Parathyroid adenoma (tissue), 2 donors: ENCODE data around the gene ALOX5AP.
A peak's percentile ranks its signal among the peaks of the same experiment; 100 is the strongest.

Experiments
- H2AFZ ChIP-seq: fragments of 300-600 bp; sonication (generic); one replicate; pipeline ENCODE4 v1.7.0; 2017; ENCODE audit warnings: antibody characterized with exemption, mild to moderate bottlenecking
- H3K27ac ChIP-seq: fragments of 300-600 bp; sonication (generic); one replicate; pipeline ENCODE4 v1.7.0; 2017
- H3K27me3 ChIP-seq: fragments of 300-600 bp; sonication (generic); one replicate; pipeline ENCODE4 v1.7.0; 2017; ENCODE audit warnings: low read length; ENCODE audit not compliant: control insufficient read depth, insufficient read depth
- H3K36me3 ChIP-seq: fragments of 300-600 bp; sonication (generic); one replicate; pipeline ENCODE4 v1.7.0; 2017; ENCODE audit warnings: low read length; ENCODE audit not compliant: control insufficient read depth, insufficient read depth
- H3K4me1 ChIP-seq: fragments of 300-600 bp; sonication (generic); one replicate; pipeline ENCODE4 v1.7.0; 2017; ENCODE audit warnings: control low read depth
- H3K4me2 ChIP-seq: fragments of 300-600 bp; sonication (generic); one replicate; pipeline ENCODE4 v1.7.0; 2017; ENCODE audit warnings: low read length
- H3K4me3 ChIP-seq: fragments of 300-600 bp; sonication (generic); one replicate; pipeline ENCODE4 v1.7.0; 2017; ENCODE audit warnings: low read depth, low read length
- H3K79me2 ChIP-seq: fragments of 300-600 bp; sonication (generic); one replicate; pipeline ENCODE4 v1.7.0; 2017; ENCODE audit warnings: control low read depth
- H3K9ac ChIP-seq: fragments of 300-600 bp; sonication (generic); one replicate; pipeline ENCODE4 v1.7.0; 2017; ENCODE audit warnings: mild to moderate bottlenecking
- H3K9me3 ChIP-seq: fragments of 300-600 bp; sonication (generic); one replicate; pipeline ENCODE4 v1.7.0; 2017; ENCODE audit warnings: low read length; ENCODE audit not compliant: control insufficient read depth
- TF ChIP-seq, protein P1 (sequence below): fragments of 300-600 bp; sonication (generic); IDR thresholded peaks from one replicate; pipeline ENCODE4 v1.7.0; 2017; ENCODE audit warnings: antibody characterized with exemption, mild to moderate bottlenecking
- donor health status: primary hyperparathyroidism.

Gene ALOX5AP

DNA sequence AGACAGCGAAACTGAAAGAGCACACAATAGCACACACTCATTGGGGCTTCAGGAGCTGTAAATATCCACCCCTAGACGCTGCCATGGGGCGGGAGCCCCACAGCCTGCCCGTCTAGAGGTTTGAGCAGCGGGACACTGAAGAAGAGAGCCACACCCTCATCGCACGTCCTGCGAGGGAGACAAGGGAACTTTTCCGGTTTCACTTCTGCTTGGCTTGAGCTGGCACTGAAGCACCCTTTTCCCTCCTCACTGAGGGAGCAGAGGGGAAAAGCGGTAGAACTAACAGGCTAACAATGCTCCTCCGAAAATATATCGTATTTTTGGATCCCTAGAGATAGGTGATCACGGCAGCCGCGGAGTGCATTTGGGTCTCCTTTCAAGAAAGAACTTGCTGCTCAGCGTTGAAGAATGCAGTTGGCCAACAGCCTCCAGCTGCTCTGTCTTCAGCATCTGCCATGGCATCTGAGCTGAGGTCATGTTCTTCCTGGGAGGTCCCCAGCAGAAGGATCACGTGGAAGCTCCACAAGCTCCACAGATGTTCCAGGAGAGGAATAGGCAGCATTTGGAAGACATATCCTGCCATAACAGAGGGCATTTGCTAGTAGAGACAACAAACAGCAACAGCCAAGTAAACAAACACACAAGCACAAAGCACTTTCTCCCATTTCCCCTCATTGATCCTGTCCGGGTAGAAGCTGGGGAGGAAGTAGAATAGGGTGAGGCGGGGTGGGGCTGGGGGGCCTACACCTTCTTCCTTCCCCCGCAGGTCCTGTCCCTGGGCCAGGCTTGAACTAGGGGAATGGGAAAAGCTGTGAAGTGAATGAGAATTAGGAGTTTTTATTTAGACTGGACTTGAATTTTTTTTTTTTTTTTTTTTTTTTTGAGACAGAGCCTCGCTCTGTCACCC lies 44.8 kb upstream of the ALOX5AP start:
- Histone ChIP-seq H3K4me2 (peak overlapping the region; percentile 50), H3K9ac (no peak overlapping the region), H3K27ac (no peak overlapping the region)

DNA sequence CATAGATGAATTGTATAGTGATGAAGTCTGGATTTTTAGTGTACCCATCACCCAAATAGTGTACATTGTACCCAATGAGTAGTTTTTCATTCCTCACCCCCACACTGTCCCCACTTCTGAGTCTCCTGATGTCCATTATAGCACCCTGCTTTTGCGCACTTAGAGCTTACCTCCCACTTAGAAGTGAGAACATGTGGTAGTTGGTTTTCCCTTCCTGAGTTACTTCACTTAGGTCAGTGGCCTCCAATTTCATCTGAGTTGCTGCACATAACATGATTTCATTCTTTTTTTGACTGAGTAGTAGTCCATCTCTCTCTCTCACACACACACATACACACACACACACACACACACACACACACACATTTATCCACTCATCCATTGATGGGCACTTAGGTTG lies 43.2 kb upstream of the ALOX5AP start:
- Histone ChIP-seq H3K9ac (no peak overlapping the region), H3K9me3 (no peaks in the 10 kb centered on the region), H3K79me2 (no peaks in the 10 kb centered on the region), H3K27me3 (no peaks in the 10 kb centered on the region), H3K36me3 (no peaks in the 10 kb centered on the region), H3K4me1 (no peaks in the 10 kb centered on the region), H3K4me2 (no peak overlapping the region), H3K27ac (no peak overlapping the region), H2AFZ (no peak overlapping the region), H3K4me3 (no peak overlapping the region)
- TF ChIP-seq, protein P1, sequence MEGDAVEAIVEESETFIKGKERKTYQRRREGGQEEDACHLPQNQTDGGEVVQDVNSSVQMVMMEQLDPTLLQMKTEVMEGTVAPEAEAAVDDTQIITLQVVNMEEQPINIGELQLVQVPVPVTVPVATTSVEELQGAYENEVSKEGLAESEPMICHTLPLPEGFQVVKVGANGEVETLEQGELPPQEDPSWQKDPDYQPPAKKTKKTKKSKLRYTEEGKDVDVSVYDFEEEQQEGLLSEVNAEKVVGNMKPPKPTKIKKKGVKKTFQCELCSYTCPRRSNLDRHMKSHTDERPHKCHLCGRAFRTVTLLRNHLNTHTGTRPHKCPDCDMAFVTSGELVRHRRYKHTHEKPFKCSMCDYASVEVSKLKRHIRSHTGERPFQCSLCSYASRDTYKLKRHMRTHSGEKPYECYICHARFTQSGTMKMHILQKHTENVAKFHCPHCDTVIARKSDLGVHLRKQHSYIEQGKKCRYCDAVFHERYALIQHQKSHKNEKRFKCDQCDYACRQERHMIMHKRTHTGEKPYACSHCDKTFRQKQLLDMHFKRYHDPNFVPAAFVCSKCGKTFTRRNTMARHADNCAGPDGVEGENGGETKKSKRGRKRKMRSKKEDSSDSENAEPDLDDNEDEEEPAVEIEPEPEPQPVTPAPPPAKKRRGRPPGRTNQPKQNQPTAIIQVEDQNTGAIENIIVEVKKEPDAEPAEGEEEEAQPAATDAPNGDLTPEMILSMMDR = no peak

More for the DNA sequence above, 44.8 kb upstream of the ALOX5AP start:
- Histone ChIP-seq H3K36me3 (no peaks in the 10 kb centered on the region), H2AFZ (peak overlapping the region; percentile 62), H3K4me3 (peak overlapping the region; percentile 38), H3K4me1 (no peaks in the 10 kb centered on the region), H3K9me3 (no peaks in the 10 kb centered on the region), H3K79me2 (no peaks in the 10 kb centered on the region), H3K27me3 (no peaks in the 10 kb centered on the region)
- TF ChIP-seq, protein P1 = no peak

DNA sequence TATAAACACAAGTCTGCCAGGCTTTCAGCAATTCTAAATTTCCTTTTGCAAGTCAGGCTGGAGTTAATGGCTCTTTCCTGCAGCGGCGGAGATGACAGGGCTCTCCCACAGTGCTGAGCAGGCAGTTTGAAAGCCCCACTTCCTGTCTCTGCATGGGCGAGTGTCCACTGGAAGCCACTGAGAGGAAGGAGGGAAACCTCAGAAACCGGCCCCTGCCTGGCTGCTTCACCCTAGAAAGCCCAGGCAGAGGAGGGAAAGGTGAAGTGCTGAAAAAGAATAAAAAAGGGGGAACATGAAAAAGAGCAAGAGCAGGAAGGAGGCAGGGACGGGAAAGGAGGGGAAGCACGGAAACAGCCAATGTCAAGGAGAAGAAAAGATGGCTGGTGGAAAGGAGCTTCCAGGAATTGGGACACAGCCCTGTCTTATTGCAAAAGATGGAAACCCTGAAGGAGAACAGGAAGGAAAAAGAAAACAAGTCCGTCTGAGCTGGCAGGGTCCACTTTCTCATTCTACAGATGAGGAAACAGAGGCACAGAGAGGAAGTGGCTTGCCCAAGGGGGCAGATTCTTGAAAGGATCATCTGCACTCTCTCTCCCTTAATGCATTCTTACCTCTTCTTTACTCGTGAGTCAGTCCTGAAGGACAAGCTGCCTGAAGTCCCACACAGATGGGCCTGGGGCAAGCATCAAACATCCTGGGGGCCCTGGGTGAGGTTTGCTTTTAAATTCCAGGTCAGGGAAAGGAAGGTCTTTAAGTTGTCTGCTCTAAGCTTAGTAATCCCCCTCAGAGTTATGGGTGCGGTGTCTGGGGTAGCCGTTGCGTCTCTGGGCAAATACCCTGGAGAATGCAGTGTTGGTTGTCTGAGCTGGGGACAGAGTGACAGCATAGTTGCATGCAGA lies 38.8 kb upstream of the ALOX5AP start:
- no peaks in the 10 kb centered on the region for H3K9me3 ChIP-seq
- no peak overlapping the region for H3K4me3 ChIP-seq
- H3K4me1 ChIP-seq = no peaks in the 10 kb centered on the region
- no peak overlapping the region for H3K9ac ChIP-seq
- no peaks in the 10 kb centered on the region for H3K36me3 ChIP-seq
- TF ChIP-seq, protein P1 = no peak
- H3K79me2 ChIP-seq = no peaks in the 10 kb centered on the region
- no peaks in the 10 kb centered on the region for H3K27me3 ChIP-seq
- no peak overlapping the region for H3K4me2 ChIP-seq
- H2AFZ ChIP-seq = peak overlapping the region; percentile 56
- H3K27ac ChIP-seq = no peak overlapping the region

DNA sequence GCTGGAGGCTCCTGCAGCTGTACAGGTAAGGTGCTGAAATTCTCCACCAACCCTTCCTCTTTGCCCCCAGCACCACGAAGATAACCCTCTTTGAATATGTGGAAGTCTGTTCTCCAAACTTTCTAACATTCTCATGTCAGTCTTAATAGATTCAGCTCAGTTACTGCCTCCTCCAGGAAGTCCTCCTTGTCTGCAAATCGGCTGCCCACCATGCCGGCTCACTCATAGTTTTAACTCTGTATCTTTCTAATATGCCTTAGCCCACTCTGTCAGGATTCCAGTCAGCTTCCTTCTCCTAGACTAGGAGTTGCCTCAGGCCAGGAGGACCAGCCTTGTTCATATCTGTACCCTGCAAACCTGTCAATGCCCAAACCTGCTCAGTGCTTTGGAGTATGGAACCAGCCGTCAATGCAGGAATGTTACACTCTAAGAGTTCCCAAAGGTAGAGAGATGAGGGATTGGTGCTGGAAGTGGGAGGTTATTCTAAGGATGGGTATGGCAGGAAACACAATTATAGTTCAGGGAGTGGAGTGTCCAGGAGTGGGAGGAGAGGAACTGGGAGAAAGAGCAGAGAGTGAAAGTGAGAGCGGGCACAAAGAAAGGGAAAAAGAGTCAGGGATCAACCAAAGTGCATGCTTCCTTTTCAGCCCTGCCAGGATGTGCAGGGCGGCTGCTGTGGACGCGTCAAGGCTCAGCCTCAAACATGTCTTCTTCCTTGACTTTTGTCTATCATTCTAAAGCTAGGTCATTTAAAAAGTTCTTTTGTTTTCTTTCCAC lies 38.0 kb upstream of the ALOX5AP start:
- Histone ChIP-seq H3K27me3 (no peaks in the 10 kb centered on the region), H2AFZ (no peak overlapping the region), H3K9ac (no peak overlapping the region), H3K4me2 (no peak overlapping the region), H3K27ac (no peak overlapping the region), H3K79me2 (no peaks in the 10 kb centered on the region), H3K36me3 (no peaks in the 10 kb centered on the region), H3K9me3 (no peaks in the 10 kb centered on the region), H3K4me3 (no peak overlapping the region), H3K4me1 (no peaks in the 10 kb centered on the region)
- TF ChIP-seq, protein P1 = no peak
